Activated CD8-positive, alpha-beta memory T cell treated with anti-CD3 and anti-CD28 coated beads, Interleukin-2, amount 10 ng/mL, durations not matched to agents 7 days and 5 days (primary cell): ENCODE data around the gene MMP17. TPM values are rescaled to one million over a fixed set of nuclear protein-coding genes. Genes with fewer than 3 reads are reported as not detected.
"Not testable (repeated sequence)": the region's sequence is repeated elsewhere in the genome, so short reads cannot be mapped to it uniquely, and the experiment has no call there.

Source experiments
- ATAC-seq: fragments of 150-1000 bp; cut with Tn5 transposase; one replicate; pipeline ENCODE4 v1.10.0; 2021; ENCODE audit warnings: moderate library complexity
- CTCF ChIA-PET: fragments of 350-600 bp; sonication (Branson Sonifier 250); formaldehyde crosslinking; loops from one replicate; lab custom pipeline; 2021; ENCODE audit warnings: antibody characterized with exemption; lab: Charles Lee
- DNase-seq: peaks from one replicate; pipeline ENCODE4 v3.0.0-alpha.2; 2020
- H3K27ac Mint-ChIP-seq: one replicate; pipeline ENCODE4 v1.8.0; 2021; ENCODE audit warnings: mild to moderate bottlenecking, mixed read lengths
- H3K27me3 Mint-ChIP-seq: one replicate; pipeline ENCODE4 v1.8.0; 2021; ENCODE audit warnings: mixed read lengths
- H3K36me3 Mint-ChIP-seq: one replicate; pipeline ENCODE4 v1.8.0; 2021; ENCODE audit warnings: mild to moderate bottlenecking, mixed read lengths
- H3K4me1 Mint-ChIP-seq: one replicate; pipeline ENCODE4 v1.8.0; 2021; ENCODE audit warnings: mixed read lengths
- H3K4me3 Mint-ChIP-seq: one replicate; pipeline ENCODE4 v1.8.0; 2021; ENCODE audit warnings: mild to moderate bottlenecking, moderate library complexity, mixed read lengths
- H3K9me3 Mint-ChIP-seq: one replicate; pipeline ENCODE4 v1.8.0; 2022; ENCODE audit warnings: low read depth, mixed read lengths
- total RNA-seq, 2 experiments: library from RNA; stranded (reverse); gene quantifications; one replicate each; pipeline ENCODE4 v1.2.3, GENCODE V29; 2021

MMP17 gene
- total RNA-seq, 2 experiments from 2014 or later: not detected

GRCh38 chr12:131808744-131809371 lies 19.3 kb upstream of the MMP17 start:
- Mint-ChIP-seq H3K27ac (peak overlapping the region; percentile 75), H3K4me1 (no peaks in the 10 kb centered on the region), H3K27me3 (no peaks in the 10 kb centered on the region), H3K4me3 (peak overlapping the region; percentile 74), H3K9me3 (peaks cover 10% of the 10 kb centered on the region), H3K36me3 (peaks cover 12% of the 10 kb centered on the region)
- ATAC-seq (peak; percentile 97), DNase-seq (peak; percentile 70)
- CTCF ChIA-PET: interaction anchor here (1.1 kb wide), 1 partner anchor 12 kb away, joined by 4 read pairs; no protein-coding TSS in a partner anchor

- DNase-seq, H3K4me1 Mint-ChIP-seq, ATAC-seq, CTCF ChIA-PET, H3K27ac Mint-ChIP-seq, H3K27me3 Mint-ChIP-seq: not testable (repeated sequence)
- Mint-ChIP-seq H3K4me3 (peak overlapping the region; percentile 74), H3K9me3 (peaks cover 10% of the 10 kb centered on the region), H3K36me3 (peaks cover 11% of the 10 kb centered on the region)
Measured at GRCh38 chr12:131809476-131810254, 18.5 kb upstream of the MMP17 start.

DNA sequence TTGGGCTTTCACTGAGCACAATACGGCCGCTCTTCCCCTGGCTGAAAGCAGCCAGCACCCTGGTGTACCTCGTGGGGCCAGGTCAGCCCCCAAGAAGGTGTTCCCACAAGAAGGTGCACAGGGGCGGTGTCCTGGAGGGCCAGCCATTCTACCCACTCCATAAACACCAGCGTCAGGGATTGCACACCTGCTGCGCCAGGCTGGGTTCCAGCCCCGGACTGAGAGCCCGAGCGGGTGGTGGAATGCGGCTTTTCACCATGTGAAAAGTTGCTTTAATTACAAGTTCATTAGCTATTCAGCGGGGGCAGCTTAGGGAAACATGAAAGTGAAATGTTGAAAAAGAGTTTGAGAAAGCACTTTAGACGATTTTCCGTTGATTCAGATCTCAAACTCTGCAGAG lies 17.5 kb upstream of the MMP17 start:
- peaks cover 10% of the 10 kb centered on the region for H3K9me3 Mint-ChIP-seq
- CTCF ChIA-PET: no interaction called here

DNA sequence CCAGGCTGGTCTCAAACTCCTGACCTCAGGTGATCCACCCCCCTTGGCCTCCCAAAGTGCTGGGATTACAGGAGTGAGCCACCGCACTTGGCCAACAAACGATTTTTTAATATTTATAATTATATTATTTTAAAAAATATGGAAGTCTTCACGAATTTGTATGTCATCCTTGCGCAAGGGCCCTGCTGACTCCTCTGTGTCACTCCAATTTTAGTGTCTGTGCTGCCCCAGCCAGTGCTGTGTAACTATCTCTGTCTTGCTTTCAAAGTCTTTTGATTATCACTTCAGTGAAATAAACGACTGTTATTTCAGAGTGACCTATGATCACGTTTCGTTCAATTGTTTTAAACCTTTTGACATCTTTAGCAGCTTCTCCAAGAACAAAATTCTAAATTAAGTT lies 13.1 kb upstream of the MMP17 start:
- ATAC-seq: no peak
- Mint-ChIP-seq H3K4me1 (no peaks in the 10 kb centered on the region), H3K27me3 (peaks cover 2% of the 10 kb centered on the region), H3K9me3 (peaks cover 10% of the 10 kb centered on the region), H3K4me3 (no peak overlapping the region), H3K36me3 (peaks cover 11% of the 10 kb centered on the region), H3K27ac (no peak overlapping the region)
- DNase-seq: no peak
- CTCF ChIA-PET: no interaction called here

More for the DNA sequence above, 17.5 kb upstream of the MMP17 start:
- Mint-ChIP-seq H3K36me3 (peaks cover 11% of the 10 kb centered on the region), H3K27me3 (no peaks in the 10 kb centered on the region), H3K27ac (no peak overlapping the region), H3K4me3 (no peak overlapping the region), H3K4me1 (no peaks in the 10 kb centered on the region)
- no peak for DNase-seq
- ATAC-seq: no peak

- Mint-ChIP-seq H3K36me3 (peaks cover 11% of the 10 kb centered on the region), H3K4me3 (no peak overlapping the region), H3K9me3 (peaks cover 10% of the 10 kb centered on the region), H3K4me1 (no peaks in the 10 kb centered on the region), H3K27ac (no peak overlapping the region), H3K27me3 (peaks cover 2% of the 10 kb centered on the region)
- ATAC-seq: no peak
- CTCF ChIA-PET: no interaction called here
- no peak for DNase-seq
Measured at GRCh38 chr12:131816495-131816894, 11.7 kb upstream of the MMP17 start.

- CTCF ChIA-PET: no interaction called here
- Mint-ChIP-seq H3K4me1 (no peaks in the 10 kb centered on the region), H3K36me3 (peaks cover 5% of the 10 kb centered on the region), H3K4me3 (no peak overlapping the region), H3K9me3 (peaks cover 6% of the 10 kb centered on the region), H3K27ac (no peak overlapping the region), H3K27me3 (peaks cover 2% of the 10 kb centered on the region)
- DNase-seq (no peak), ATAC-seq (no peak)
Measured at GRCh38 chr12:131817241-131817640, 11.0 kb upstream of the MMP17 start.

DNA sequence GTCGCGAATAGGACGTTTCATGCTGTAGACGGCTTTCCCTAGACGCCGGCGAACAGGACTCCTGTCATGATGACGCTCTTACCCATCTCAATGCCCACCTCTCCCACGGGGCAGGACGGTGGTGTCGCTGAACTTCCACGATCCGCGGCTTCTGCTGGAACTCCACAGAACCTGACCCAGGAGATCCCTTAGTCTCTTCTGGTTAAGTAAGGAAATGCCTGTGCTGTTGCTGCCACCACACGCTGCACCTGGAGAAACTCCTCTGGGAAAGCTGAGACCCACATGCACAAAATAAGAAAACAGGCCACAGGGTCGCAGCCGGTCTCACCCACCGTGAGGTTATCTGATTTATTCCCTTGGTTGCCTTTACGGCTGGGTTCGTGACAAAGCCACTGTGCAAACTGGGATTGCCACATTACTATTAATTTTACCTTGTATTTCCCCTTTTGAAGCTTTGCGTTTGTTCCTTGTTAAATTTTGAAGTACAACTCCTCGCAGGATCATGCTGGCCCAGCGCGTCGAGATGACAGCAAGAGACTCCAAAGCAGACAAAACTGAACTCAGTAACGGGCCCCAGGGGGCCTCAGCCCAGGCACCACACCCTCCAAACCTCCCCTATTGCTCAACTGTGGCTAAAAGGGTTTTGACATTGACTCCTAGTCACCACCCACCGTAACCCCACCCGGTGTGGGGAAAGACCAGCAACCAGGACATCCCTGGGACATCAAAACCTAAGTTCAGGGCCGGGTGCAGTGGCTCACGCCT lies 9.2 kb upstream of the MMP17 start:
- Mint-ChIP-seq H3K36me3 (no peaks in the 10 kb centered on the region), H3K4me1 (no peaks in the 10 kb centered on the region), H3K9me3 (no peaks in the 10 kb centered on the region), H3K27ac (no peak overlapping the region), H3K27me3 (peaks cover 2% of the 10 kb centered on the region), H3K4me3 (no peak overlapping the region)
- ATAC-seq (no peak), DNase-seq (no peak)
- CTCF ChIA-PET: no interaction called here

DNA sequence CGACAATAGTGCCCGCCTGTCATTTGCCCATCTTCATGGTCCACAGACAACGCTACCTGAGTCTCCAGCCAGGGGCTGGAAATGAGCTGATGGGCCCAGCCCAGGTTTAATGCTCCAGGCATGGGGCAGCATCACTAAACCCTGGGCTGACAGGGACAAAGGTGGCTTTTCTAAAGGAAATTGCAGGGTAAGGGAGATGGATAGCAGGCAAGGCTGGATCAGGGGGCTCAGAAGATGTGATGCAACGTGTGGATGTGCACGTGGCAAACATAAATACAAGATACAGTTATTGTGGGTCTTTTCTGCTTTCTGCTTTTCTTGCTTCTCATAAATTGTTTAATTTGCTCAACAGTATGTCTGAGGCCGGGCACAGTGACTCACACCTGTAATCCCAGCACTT lies 3.7 kb upstream of the MMP17 start:
- H3K36me3 Mint-ChIP-seq: no peaks in the 10 kb centered on the region

DNA sequence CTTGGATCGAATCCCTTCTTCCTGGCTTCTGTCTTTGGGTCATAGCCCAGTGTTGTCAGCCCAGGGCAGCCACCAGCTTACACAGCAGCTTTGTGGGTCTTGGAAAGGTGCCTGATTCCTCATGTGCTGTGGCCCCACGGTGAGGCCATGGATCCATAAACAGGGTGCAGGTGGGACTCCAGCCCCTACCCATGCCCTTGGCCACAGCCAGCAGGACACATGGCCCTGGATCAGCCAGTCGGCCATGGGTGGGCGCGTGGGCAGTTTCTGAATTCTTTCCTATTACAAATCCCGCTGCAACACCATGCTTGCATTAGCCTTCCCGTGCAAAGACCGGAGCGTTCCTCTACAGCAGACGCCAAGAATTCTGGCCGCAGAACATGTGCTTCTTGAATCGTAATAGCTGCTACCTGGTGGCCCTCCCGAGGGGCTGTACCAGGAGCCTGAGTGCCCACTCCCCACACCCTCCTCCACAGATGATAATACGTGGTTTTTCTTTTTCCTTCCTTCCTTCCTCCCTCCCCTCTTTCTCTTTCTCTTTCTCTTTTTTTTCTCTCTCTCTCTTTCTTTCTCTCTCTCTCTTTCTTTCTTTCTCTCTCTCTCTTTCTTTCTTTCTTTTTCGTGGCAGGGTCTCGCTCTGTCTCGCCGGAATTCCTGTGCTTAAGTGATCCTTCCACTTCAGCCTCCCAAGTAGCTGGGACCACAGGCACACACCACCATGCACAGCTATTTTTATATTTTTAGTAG lies 2.9 kb upstream of the MMP17 start:
- H3K27me3 Mint-ChIP-seq: peaks cover 33% of the 10 kb centered on the region
- CTCF ChIA-PET: no interaction called here
- peaks cover 3% of the 10 kb centered on the region for H3K4me1 Mint-ChIP-seq
- no peak overlapping the region for H3K27ac Mint-ChIP-seq
- no peak overlapping the region for H3K4me3 Mint-ChIP-seq
- ATAC-seq: no peak
- no peak for DNase-seq
- no peaks in the 10 kb centered on the region for H3K9me3 Mint-ChIP-seq
- no peaks in the 10 kb centered on the region for H3K36me3 Mint-ChIP-seq

More for the DNA sequence above, 3.7 kb upstream of the MMP17 start:
- Mint-ChIP-seq H3K9me3 (no peaks in the 10 kb centered on the region), H3K4me3 (no peak overlapping the region), H3K27me3 (peaks cover 26% of the 10 kb centered on the region), H3K4me1 (peaks cover 3% of the 10 kb centered on the region), H3K27ac (no peak overlapping the region)
- CTCF ChIA-PET: no interaction called here
- no peak for ATAC-seq
- no peak for DNase-seq

GRCh38 chr12:131826097-131826928 lies 1.9 kb upstream of the MMP17 start:
- ATAC-seq (no peak), DNase-seq (no peak)
- Mint-ChIP-seq H3K36me3 (no peaks in the 10 kb centered on the region), H3K4me1 (peaks cover 7% of the 10 kb centered on the region), H3K9me3 (no peaks in the 10 kb centered on the region), H3K4me3 (no peak overlapping the region), H3K27me3 (peaks cover 40% of the 10 kb centered on the region), H3K27ac (no peak overlapping the region)
- CTCF ChIA-PET: no interaction called here

GRCh38 chr12:131828671-131829355 lies 620 bp downstream of the MMP17 start:
- Mint-ChIP-seq H3K36me3 (no peaks in the 10 kb centered on the region), H3K4me3 (no peak overlapping the region), H3K27ac (no peak overlapping the region), H3K9me3 (no peaks in the 10 kb centered on the region), H3K4me1 (peaks cover 7% of the 10 kb centered on the region), H3K27me3 (peaks cover 55% of the 10 kb centered on the region)
- ATAC-seq (peak; percentile 34), DNase-seq (no peak)
- CTCF ChIA-PET: interaction anchor here (1.4 kb wide), 1 partner anchor 1002 kb away, joined by 4 read pairs; no protein-coding TSS in a partner anchor

DNA sequence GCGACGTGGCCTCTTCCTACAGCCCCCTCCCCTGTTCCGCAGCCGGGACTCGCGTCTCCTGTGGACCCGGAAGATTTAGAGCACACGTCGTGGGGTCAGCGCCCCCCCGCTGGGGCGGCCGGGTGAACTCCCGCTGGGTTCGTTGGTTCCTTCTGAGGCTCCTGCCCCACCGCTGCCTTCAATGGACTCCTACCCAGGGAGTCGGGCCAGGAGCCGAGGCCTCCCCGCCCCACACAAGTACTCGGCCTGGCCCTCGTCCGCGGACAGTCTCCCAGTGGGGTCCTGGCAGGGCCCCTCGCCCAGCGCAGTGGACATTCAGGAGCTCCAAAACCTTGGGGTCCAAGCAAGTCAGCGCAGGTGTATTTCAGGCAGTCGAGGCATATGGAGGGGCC lies 1.2 kb downstream of the MMP17 start:
- CTCF ChIA-PET: interaction anchor here (1.4 kb wide), 1 partner anchor 1002 kb away, joined by 4 read pairs; no protein-coding TSS in a partner anchor
- ATAC-seq: no peak
- no peak for DNase-seq
- Mint-ChIP-seq H3K36me3 (no peaks in the 10 kb centered on the region), H3K27ac (no peak overlapping the region), H3K9me3 (no peaks in the 10 kb centered on the region), H3K27me3 (peaks cover 55% of the 10 kb centered on the region), H3K4me3 (no peak overlapping the region), H3K4me1 (peaks cover 7% of the 10 kb centered on the region)
